ENCODE measurements around the gene MBD6. TPM values are rescaled to one million over a fixed set of nuclear protein-coding genes. Genes with fewer than 3 reads are reported as not detected.
A peak's percentile ranks its signal among the peaks of the same experiment; 100 is the strongest.

Gene MBD6
- total RNA-seq, 1 donor from 2014 or later, result 108 TPM

DNA sequence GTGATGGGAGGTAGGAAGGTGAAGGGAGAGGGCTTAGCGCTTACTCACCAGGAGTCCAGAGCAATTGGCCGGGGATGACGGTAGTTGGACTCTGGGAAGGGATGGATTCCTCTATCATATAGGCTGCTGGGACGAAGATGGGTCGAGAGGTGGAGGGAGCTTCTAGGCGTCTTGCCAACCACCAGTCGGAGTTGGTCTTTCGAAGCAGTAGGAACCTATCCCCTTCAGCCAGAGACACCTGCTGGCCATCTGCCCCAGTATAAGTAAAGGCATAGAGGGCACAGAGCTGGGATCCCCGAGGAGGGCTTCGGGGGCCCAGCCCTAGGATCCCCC lies 43.6 kb upstream of the MBD6 start:
- H3K4me1 Mint-ChIP-seq (ENCODE audit: low read depth, unreplicated experiment), result peaks cover 3% of the 10 kb centered on the region
- H3K4me3 Mint-ChIP-seq (ENCODE audit: unreplicated experiment), result no peak overlapping the region
- TF ChIP-seq, protein P1, sequence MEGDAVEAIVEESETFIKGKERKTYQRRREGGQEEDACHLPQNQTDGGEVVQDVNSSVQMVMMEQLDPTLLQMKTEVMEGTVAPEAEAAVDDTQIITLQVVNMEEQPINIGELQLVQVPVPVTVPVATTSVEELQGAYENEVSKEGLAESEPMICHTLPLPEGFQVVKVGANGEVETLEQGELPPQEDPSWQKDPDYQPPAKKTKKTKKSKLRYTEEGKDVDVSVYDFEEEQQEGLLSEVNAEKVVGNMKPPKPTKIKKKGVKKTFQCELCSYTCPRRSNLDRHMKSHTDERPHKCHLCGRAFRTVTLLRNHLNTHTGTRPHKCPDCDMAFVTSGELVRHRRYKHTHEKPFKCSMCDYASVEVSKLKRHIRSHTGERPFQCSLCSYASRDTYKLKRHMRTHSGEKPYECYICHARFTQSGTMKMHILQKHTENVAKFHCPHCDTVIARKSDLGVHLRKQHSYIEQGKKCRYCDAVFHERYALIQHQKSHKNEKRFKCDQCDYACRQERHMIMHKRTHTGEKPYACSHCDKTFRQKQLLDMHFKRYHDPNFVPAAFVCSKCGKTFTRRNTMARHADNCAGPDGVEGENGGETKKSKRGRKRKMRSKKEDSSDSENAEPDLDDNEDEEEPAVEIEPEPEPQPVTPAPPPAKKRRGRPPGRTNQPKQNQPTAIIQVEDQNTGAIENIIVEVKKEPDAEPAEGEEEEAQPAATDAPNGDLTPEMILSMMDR (IDR thresholded peaks at IDR 0.05; ENCODE audit: partially characterized antibody, unreplicated experiment), result no peak
- peaks cover 18% of the 10 kb centered on the region for H3K36me3 Mint-ChIP-seq (ENCODE audit: unreplicated experiment)
- H3K27me3 Mint-ChIP-seq (ENCODE audit: unreplicated experiment), result peaks cover 13% of the 10 kb centered on the region
- DNase-seq, result no peak
- peak overlapping the region; percentile 15 for H3K27ac Mint-ChIP-seq (ENCODE audit: unreplicated experiment)
- H3K9me3 Mint-ChIP-seq (ENCODE audit: unreplicated experiment), result peaks cover 7% of the 10 kb centered on the region

DNA sequence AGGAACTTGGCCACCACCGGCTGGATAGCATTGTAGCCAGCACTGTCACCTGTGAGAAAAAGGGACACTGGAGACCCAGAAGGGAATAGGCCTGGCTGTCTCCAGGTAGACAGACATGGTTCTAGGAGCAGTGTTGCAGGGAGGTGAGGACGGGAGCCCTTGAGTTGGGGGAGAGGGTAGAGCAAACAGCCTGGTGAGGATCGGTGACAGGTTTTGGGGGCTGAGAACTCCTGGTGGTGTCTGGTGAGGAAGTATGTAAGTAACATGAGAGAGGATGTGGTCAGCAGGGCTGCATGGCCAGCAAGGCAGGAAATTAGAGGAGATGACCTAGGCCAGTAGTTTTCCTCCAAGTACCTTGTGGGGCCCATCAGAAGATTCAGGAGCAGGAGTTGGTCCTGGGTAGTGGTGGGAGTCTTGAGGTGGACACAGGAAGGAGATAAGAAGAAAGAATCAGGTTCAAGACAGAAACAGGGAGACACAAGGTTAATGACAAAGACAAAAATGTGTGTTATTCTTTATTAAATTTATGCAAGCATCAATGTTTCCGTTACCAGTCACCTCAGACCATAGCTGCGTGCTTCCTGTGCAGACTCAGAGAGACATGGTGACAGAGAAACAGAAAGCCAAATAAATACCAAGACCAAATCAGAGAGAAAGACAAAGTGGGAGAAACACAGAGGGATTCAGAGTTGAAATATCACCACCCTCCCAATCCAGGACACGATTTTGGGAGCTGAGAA lies 43.1 kb upstream of the MBD6 start, which contains the start of gene ARHGAP9:
Gene ARHGAP9 (minus strand): TSS at position 491 of the 740 bp plus-strand sequence. CDS start 460 bp downstream, at position 31.
- Mint-ChIP-seq H3K27ac (ENCODE audit: unreplicated experiment) (peak within 1 kb of the TSS; percentile 15), H3K4me1 (ENCODE audit: low read depth, unreplicated experiment) (peaks cover 3% of the 10 kb centered on the region)

DNA sequence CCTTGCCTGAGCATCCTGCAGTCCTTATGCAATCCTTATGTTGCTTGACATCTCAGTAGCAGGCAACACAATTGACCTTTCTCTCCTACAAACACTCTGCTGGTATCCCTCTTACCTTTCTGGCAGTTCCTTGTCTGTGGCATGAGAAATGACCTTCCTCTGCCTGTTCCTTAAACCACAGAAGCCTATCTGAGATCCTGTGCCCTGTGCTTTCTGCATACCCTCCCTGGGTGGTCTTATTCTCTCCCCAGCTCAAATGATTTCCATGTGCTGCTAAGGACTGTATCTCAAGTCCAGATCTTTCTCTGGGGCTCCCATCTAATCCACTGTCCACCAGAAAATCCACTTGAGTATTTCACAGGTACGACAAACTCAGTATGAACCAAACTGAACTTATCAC lies 41.0 kb upstream of the MBD6 start:
- no peak overlapping the region for H3K4me3 Mint-ChIP-seq (ENCODE audit: unreplicated experiment)
- TF ChIP-seq, protein P1 (IDR thresholded peaks at IDR 0.05; ENCODE audit: partially characterized antibody, unreplicated experiment), result no peak
- peaks cover 4% of the 10 kb centered on the region for H3K9me3 Mint-ChIP-seq (ENCODE audit: unreplicated experiment)
- peaks cover 7% of the 10 kb centered on the region for H3K36me3 Mint-ChIP-seq (ENCODE audit: unreplicated experiment)
- no peak for DNase-seq
- H3K27me3 Mint-ChIP-seq (ENCODE audit: unreplicated experiment), result peaks cover 8% of the 10 kb centered on the region
- H3K4me1 Mint-ChIP-seq (ENCODE audit: low read depth, unreplicated experiment), result peaks cover 3% of the 10 kb centered on the region
- H3K27ac Mint-ChIP-seq (ENCODE audit: unreplicated experiment), result peak overlapping the region; percentile 36

More for the DNA sequence above, 43.1 kb upstream of the MBD6 start, which contains the start of gene ARHGAP9:
- TF ChIP-seq, protein P1 (IDR thresholded peaks at IDR 0.05; ENCODE audit: partially characterized antibody, unreplicated experiment), result no peak
- H3K9me3 Mint-ChIP-seq (ENCODE audit: unreplicated experiment), result peaks cover 4% of the 10 kb centered on the region
- H3K4me3 Mint-ChIP-seq (ENCODE audit: unreplicated experiment), result no peak within 1 kb of the TSS
- DNase-seq, result no peak
- H3K36me3 Mint-ChIP-seq (ENCODE audit: unreplicated experiment), result peaks cover 13% of the 10 kb centered on the region
- H3K27me3 Mint-ChIP-seq (ENCODE audit: unreplicated experiment), result peaks cover 9% of the 10 kb centered on the region

DNA sequence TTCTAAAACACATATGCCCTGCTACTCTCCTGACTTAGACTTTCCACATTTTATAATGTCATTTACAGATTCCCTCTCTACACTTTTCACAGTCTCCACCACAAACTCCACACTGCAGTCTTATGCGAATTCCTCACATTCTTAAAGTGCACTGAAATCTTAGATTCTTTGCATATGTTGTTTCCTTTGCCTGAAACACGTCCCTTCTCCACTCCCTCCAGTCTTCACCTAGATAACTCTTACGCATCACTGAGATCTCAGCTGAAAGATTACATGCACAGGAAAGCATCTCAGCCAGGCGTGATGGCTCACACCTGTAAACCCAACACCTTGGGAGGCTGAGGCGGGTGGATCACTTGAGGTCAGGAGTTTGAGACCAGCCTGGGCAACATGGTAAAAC lies 39.2 kb upstream of the MBD6 start:
- H3K36me3 Mint-ChIP-seq (ENCODE audit: unreplicated experiment), result peaks cover 3% of the 10 kb centered on the region
- peaks cover 12% of the 10 kb centered on the region for H3K9me3 Mint-ChIP-seq (ENCODE audit: unreplicated experiment)
- H3K27ac Mint-ChIP-seq (ENCODE audit: unreplicated experiment), result no peak overlapping the region
- TF ChIP-seq, protein P1 (IDR thresholded peaks at IDR 0.05; ENCODE audit: partially characterized antibody, unreplicated experiment), result no peak
- peaks cover 3% of the 10 kb centered on the region for H3K4me1 Mint-ChIP-seq (ENCODE audit: low read depth, unreplicated experiment)
- DNase-seq, result no peak
- H3K4me3 Mint-ChIP-seq (ENCODE audit: unreplicated experiment), result no peak overlapping the region
- H3K27me3 Mint-ChIP-seq (ENCODE audit: unreplicated experiment), result peaks cover 9% of the 10 kb centered on the region

DNA sequence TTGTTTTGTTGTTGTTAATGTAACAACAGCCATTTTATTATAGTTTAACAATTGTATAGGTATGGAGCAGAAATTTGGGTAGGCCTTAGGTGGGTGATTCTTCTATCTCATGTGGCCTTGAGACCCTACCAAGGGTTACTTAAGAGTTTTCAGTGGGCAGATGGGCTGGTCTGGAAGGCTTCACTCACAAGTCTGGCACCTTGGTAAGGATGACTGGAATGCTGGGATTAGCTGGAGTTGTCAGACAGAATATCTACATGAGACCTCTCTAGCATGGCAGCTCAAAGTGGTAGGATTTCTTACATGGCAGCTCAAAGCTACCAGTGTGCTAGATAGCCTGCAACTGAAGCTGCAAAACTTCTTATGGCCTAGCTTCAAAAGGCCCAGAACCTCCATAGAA lies 36.9 kb upstream of the MBD6 start:
- H3K27ac Mint-ChIP-seq (ENCODE audit: unreplicated experiment), result no peak overlapping the region

More for the DNA sequence above, 36.9 kb upstream of the MBD6 start:
- Mint-ChIP-seq H3K4me3 (ENCODE audit: unreplicated experiment) (no peak overlapping the region), H3K36me3 (ENCODE audit: unreplicated experiment) (peaks cover 17% of the 10 kb centered on the region), H3K9me3 (ENCODE audit: unreplicated experiment) (peaks cover 21% of the 10 kb centered on the region), H3K27me3 (ENCODE audit: unreplicated experiment) (peaks cover 23% of the 10 kb centered on the region), H3K4me1 (ENCODE audit: low read depth, unreplicated experiment) (peaks cover 13% of the 10 kb centered on the region)
- DNase-seq, result no peak
- TF ChIP-seq, protein P1 (IDR thresholded peaks at IDR 0.05; ENCODE audit: partially characterized antibody, unreplicated experiment), result no peak

Measured in glutamatergic neuron (in vitro differentiated cells).